IPS-18c (cell line): ENCODE measurements around the gene ZNF622.

Source experiments
- H3K4me3 ChIP-seq: 2 replicates; pipeline ENCODE4 v1.7.0; 2013; ENCODE audit warnings: low read depth, mild to moderate bottlenecking, low read length, moderate library complexity; ENCODE audit not compliant: insufficient read depth
- H3K9me3 ChIP-seq: one replicate; pipeline ENCODE4 v1.6.1; 2013; ENCODE audit warnings: mild to moderate bottlenecking, low read length, moderate library complexity; ENCODE audit not compliant: control insufficient read depth, insufficient read depth

Gene ZNF622

DNA sequence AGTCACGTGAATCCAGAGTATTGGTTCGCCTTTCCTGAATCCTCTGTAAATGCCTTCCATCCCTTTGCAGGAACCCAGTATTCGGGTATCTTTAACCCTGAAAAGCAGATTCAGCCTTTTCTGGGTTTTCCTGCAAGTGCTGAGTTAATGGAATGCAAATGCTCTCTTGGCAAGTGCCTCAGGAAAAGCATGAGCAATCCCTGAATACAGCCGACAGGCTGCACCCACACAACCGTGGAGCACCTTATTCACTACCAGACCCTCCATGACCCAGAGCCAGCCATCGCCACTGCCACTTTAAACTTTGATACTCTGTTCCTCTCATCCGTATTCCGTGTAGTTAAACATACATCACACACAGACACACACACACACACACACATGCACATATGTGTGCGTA, 54.4 kb downstream of the ZNF622 start:
- H3K9me3 ChIP-seq, result no peaks in the 10 kb centered on the region
- H3K4me3 ChIP-seq, result no peak overlapping the region

DNA sequence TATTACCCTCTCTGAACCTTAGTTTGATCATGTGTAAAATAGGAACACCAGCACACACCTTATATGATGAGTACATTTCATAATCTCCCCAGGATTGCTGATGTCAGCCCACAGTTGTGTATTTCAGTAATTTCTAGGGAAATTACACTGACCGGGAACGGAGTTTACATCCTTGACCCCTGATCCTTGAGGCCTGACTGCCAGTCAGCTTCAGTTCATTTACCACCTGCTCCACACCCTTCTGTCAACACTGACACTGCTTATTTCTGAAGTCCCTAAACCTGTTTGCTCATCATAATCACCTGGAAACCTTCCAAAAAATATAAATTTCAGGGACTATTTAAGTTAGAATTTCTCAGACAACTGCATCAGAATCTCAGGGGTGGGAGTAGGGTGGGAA, 55.3 kb downstream of the ZNF622 start:
- Histone ChIP-seq H3K4me3 (no peak overlapping the region), H3K9me3 (no peaks in the 10 kb centered on the region)

DNA sequence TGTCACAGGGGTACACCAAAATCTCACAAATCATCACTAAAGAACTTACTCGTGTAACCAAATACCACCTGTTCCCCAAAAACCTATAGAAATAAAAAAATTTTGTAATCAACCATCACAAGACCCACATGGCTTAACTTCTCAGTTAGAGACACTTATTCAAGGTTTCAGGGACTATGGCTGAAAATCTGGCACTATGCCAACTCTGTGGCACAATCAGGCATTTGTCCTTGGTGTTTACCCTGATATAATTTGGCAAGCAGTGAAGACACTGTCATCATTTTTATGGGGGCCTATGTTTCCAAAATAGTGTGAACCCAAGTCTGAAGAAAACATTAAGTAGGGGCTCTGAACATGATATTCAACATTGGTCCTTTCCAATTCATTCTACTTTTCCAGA, 59.0 kb downstream of the ZNF622 start:
- Histone ChIP-seq H3K9me3 (no peaks in the 10 kb centered on the region), H3K4me3 (no peak overlapping the region)

DNA sequence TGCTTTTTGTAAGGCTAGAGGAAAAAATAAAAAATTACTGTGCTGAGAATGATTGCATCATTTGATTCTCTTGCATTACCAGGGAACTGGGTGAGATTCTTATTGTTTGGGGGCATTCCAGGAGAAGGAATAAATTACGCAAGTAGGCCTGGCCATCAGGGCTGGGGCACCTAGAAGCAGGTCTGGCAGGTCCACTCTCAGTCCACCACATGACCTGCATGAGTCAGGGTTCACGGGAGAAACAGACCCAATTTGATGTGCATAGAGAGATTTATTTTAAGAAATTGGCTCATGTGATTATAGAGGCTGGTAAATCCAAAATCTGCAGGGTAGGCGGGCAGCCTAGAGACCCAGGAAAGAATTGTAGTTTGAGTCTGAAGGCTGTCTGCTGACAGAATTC, 59.6 kb downstream of the ZNF622 start:
- no peak overlapping the region for H3K4me3 ChIP-seq
- H3K9me3 ChIP-seq, result no peaks in the 10 kb centered on the region
